ENCODE results near the gene TBC1D2B. TPM values are rescaled to one million over a fixed set of nuclear protein-coding genes. Genes with fewer than 3 reads are reported as not detected.
"Not testable (repeated sequence)": the region's sequence is repeated elsewhere in the genome, so short reads cannot be mapped to it uniquely, and the experiment has no call there.

TBC1D2B gene
- total and polyA plus RNA-seq, 7 experiments from 2014 or later = 7.4 to 119 (median 76.6) TPM

- H3K27me3 ChIP-seq (ENCODE audit: control insufficient read depth in 2 of 2, insufficient read depth in 2 of 2, low read length in 2 of 2); H3K36me3 Mint-ChIP-seq; intact Hi-C loops (cut with micrococcal nuclease); H3K27me3 Mint-ChIP-seq; H3K9me3 Mint-ChIP-seq; POLR2A ChIA-PET; CTCF ChIA-PET; H3K27ac ChIP-seq (ENCODE audit: low read depth, low read length); H3K9me3 ChIP-seq (ENCODE audit: control insufficient read depth in 2 of 3, low read length in 3 of 3); ATAC-seq; DNase-seq; H3K4me3 ChIP-seq (ENCODE audit: low read length): not testable (repeated sequence)
- peak overlapping the region in 7 of 9 donors; percentile 11 to 95 (median 72) for H3K27ac Mint-ChIP-seq
- H3K36me3 ChIP-seq (ENCODE audit: control insufficient read depth in 2 of 3, insufficient read depth in 3 of 3, low read length in 3 of 3) = peaks cover 0 to 11% (median 0%) of the 10 kb centered on the region in 3 experiments
- H3K4me1 Mint-ChIP-seq = peaks cover 10 to 27% (median 22%) of the 10 kb centered on the region in 7 donors
- H3K4me3 Mint-ChIP-seq = peak overlapping the region in 1 of 10 donors; percentile 55
- peaks cover 0 to 15% of the 10 kb centered on the region in 2 donors for H3K4me1 ChIP-seq (ENCODE audit: control insufficient read depth in 2 of 2, insufficient read depth in 2 of 2, low read length in 2 of 2)
Measured at GRCh38 chr15:77991658-77992201, 85.8 kb downstream of the TBC1D2B start.

- Histone ChIP-seq H3K9me3 (ENCODE audit: control insufficient read depth in 2 of 3, low read length in 3 of 3) (no peaks in the 10 kb centered on the region), H3K36me3 (ENCODE audit: control insufficient read depth in 2 of 3, insufficient read depth in 3 of 3, low read length in 3 of 3) (peaks cover 0 to 6% (median 0%) of the 10 kb centered on the region in 3 experiments), H3K27me3 (ENCODE audit: control insufficient read depth in 2 of 2, insufficient read depth in 2 of 2, low read length in 2 of 2) (no peaks in the 10 kb centered on the region), H3K27ac (ENCODE audit: low read depth, low read length) (no peak overlapping the region), H3K4me1 (ENCODE audit: control insufficient read depth in 2 of 2, insufficient read depth in 2 of 2, low read length in 2 of 2) (peaks cover 0 to 15% of the 10 kb centered on the region in 2 donors), H3K4me3 (ENCODE audit: low read length) (no peak overlapping the region)
- H3K4me3 Mint-ChIP-seq = peak overlapping the region in 1 of 10 donors; percentile 55
- H3K36me3 Mint-ChIP-seq = no peaks in the 10 kb centered on the region
- H3K4me1 Mint-ChIP-seq = peaks cover 10 to 27% (median 22%) of the 10 kb centered on the region in 7 donors
- ChIA-PET POLR2A (no interaction called here), CTCF (interaction anchor here (0.6 kb wide), 1 partner anchor 294 kb away, joined by 4 read pairs; no protein-coding TSS in a partner anchor)
- H3K9me3 Mint-ChIP-seq = peaks cover 0 to 2% (median 0%) of the 10 kb centered on the region in 11 donors
- ATAC-seq (no peak), DNase-seq (no peak)
- intact Hi-C loops (cut with micrococcal nuclease) = no loop called here
- no peaks in the 10 kb centered on the region for H3K27me3 Mint-ChIP-seq
- H3K27ac Mint-ChIP-seq = peak overlapping the region in 5 of 9 donors; percentile 38 to 86 (median 70)
Measured at GRCh38 chr15:77991029-77991406, 86.5 kb downstream of the TBC1D2B start.

- intact Hi-C loops (cut with micrococcal nuclease) = no loop called here
- ChIA-PET POLR2A (no interaction called here), CTCF (no interaction called here)
- Histone ChIP-seq H3K4me1 (ENCODE audit: control insufficient read depth in 2 of 2, insufficient read depth in 2 of 2, low read length in 2 of 2) (peaks cover 0 to 15% of the 10 kb centered on the region in 2 donors), H3K27me3 (ENCODE audit: control insufficient read depth in 2 of 2, insufficient read depth in 2 of 2, low read length in 2 of 2) (no peaks in the 10 kb centered on the region), H3K36me3 (ENCODE audit: control insufficient read depth in 2 of 3, insufficient read depth in 3 of 3, low read length in 3 of 3) (peaks cover 0 to 6% (median 0%) of the 10 kb centered on the region in 3 experiments), H3K4me3 (ENCODE audit: low read length) (no peak overlapping the region), H3K9me3 (ENCODE audit: control insufficient read depth in 2 of 3, low read length in 3 of 3) (no peaks in the 10 kb centered on the region), H3K27ac (ENCODE audit: low read depth, low read length) (no peak overlapping the region)
- ATAC-seq = no peak
- peaks cover 10 to 27% (median 22%) of the 10 kb centered on the region in 7 donors for H3K4me1 Mint-ChIP-seq
- no peaks in the 10 kb centered on the region for H3K36me3 Mint-ChIP-seq
- no peak for DNase-seq
- H3K9me3 Mint-ChIP-seq = peaks cover 0 to 3% (median 0%) of the 10 kb centered on the region in 11 donors
- H3K27me3 Mint-ChIP-seq = no peaks in the 10 kb centered on the region
- peak overlapping the region in 1 of 10 donors; percentile 47 for H3K4me3 Mint-ChIP-seq
- H3K27ac Mint-ChIP-seq = peak overlapping the region in 4 of 9 donors; percentile 54 to 91 (median 88)
Measured at GRCh38 chr15:77989296-77990143, 88.0 kb downstream of the TBC1D2B start.

GRCh38 chr15:77988347-77989295, 88.9 kb downstream of the TBC1D2B start:
- peak overlapping the region in 4 of 9 donors; percentile 54 to 89 (median 80) for H3K27ac Mint-ChIP-seq
- no peak overlapping the region for H3K4me3 ChIP-seq (ENCODE audit: low read length)

GRCh38 chr15:77987765-77988136, 89.8 kb downstream of the TBC1D2B start:
- POLR2A ChIA-PET; H3K36me3 ChIP-seq (ENCODE audit: control insufficient read depth in 2 of 3, insufficient read depth in 3 of 3, low read length in 3 of 3); H3K4me3 ChIP-seq (ENCODE audit: low read length); DNase-seq; H3K4me3 Mint-ChIP-seq; CTCF ChIA-PET; H3K27me3 Mint-ChIP-seq; H3K36me3 Mint-ChIP-seq; ATAC-seq; H3K27ac ChIP-seq (ENCODE audit: low read depth, low read length); H3K9me3 Mint-ChIP-seq; intact Hi-C loops (cut with micrococcal nuclease); H3K27me3 ChIP-seq (ENCODE audit: control insufficient read depth in 2 of 2, insufficient read depth in 2 of 2, low read length in 2 of 2); H3K9me3 ChIP-seq (ENCODE audit: control insufficient read depth in 2 of 3, low read length in 3 of 3): not testable (repeated sequence)
- H3K4me1 Mint-ChIP-seq = peaks cover 11 to 27% (median 18%) of the 10 kb centered on the region in 7 donors
- H3K27ac Mint-ChIP-seq = peak overlapping the region in 2 of 9 donors; percentile 74 to 89
- peaks cover 0 to 15% of the 10 kb centered on the region in 2 donors for H3K4me1 ChIP-seq (ENCODE audit: control insufficient read depth in 2 of 2, insufficient read depth in 2 of 2, low read length in 2 of 2)

More at GRCh38 chr15:77988347-77989295, 88.9 kb downstream of the TBC1D2B start:
- H3K27ac ChIP-seq (ENCODE audit: low read depth, low read length) = no peak overlapping the region
- intact Hi-C loops (cut with micrococcal nuclease) = no loop called here
- Mint-ChIP-seq H3K9me3 (peaks cover 0 to 3% (median 0%) of the 10 kb centered on the region in 11 donors), H3K4me3 (peak overlapping the region in 1 of 10 donors; percentile 44), H3K4me1 (peaks cover 12 to 27% (median 21%) of the 10 kb centered on the region in 7 donors), H3K36me3 (no peaks in the 10 kb centered on the region), H3K27me3 (peaks cover 0 to under 1% (median 0%) of the 10 kb centered on the region in 5 donors)
- ATAC-seq (no peak), DNase-seq (no peak)
- ChIA-PET POLR2A (no interaction called here), CTCF (no interaction called here)
- H3K9me3 ChIP-seq (ENCODE audit: control insufficient read depth in 2 of 3, low read length in 3 of 3) = no peaks in the 10 kb centered on the region
- H3K27me3 ChIP-seq (ENCODE audit: control insufficient read depth in 2 of 2, insufficient read depth in 2 of 2, low read length in 2 of 2) = no peaks in the 10 kb centered on the region
- H3K36me3 ChIP-seq (ENCODE audit: control insufficient read depth in 2 of 3, insufficient read depth in 3 of 3, low read length in 3 of 3) = peaks cover 0 to 2% (median 0%) of the 10 kb centered on the region in 3 experiments
- peaks cover 0 to 15% of the 10 kb centered on the region in 2 donors for H3K4me1 ChIP-seq (ENCODE audit: control insufficient read depth in 2 of 2, insufficient read depth in 2 of 2, low read length in 2 of 2)

All from naive thymus-derived CD4-positive, alpha-beta T cell (primary cell).